Liver (tissue), 9 donors: ENCODE measurements around the gene PRIMA1. TPM values are rescaled to one million over a fixed set of nuclear protein-coding genes. Genes with fewer than 3 reads are reported as not detected.

Source experiments
- DNase-seq: peaks from one replicate; pipeline ENCODE4 v3.0.0-alpha.2; 2017; ENCODE audit warnings: low spot score
- H3K27ac ChIP-seq, 2 donors: one replicate each; pipeline ENCODE4 v1.7.0; 2013; ENCODE audit warnings: inconsistent platforms in 2 of 2, low read length in 2 of 2, control low read depth in 1 of 2, low read depth in 1 of 2, mild to moderate bottlenecking in 1 of 2
- H3K27me3 ChIP-seq, 4 donors: one replicate each; pipeline versions ENCODE4 v1.6.1 to v1.7.0; 2013; ENCODE audit warnings: low read length in 3 of 4, inconsistent platforms in 1 of 4, mild to moderate bottlenecking in 1 of 4, moderate library complexity in 1 of 4; ENCODE audit not compliant: control insufficient read depth in 4 of 4, insufficient read depth in 4 of 4
- H3K36me3 ChIP-seq, 4 donors: one replicate each; pipeline versions ENCODE4 v1.6.1 to v1.7.0; 2013; ENCODE audit warnings: low read length in 3 of 4, mild to moderate bottlenecking in 3 of 4, low read depth in 1 of 4, moderate library complexity in 1 of 4; ENCODE audit not compliant: control insufficient read depth in 4 of 4, insufficient read depth in 3 of 4
- H3K4me1 ChIP-seq, 4 donors: one replicate each; pipeline versions ENCODE4 v1.6.1 to v1.7.0; 2013; ENCODE audit warnings: low read length in 3 of 4, mild to moderate bottlenecking in 3 of 4, moderate library complexity in 1 of 4; ENCODE audit not compliant: control insufficient read depth in 4 of 4, insufficient read depth in 4 of 4
- H3K4me3 ChIP-seq, 3 donors: one replicate each; pipeline versions ENCODE4 v1.6.1 to v1.7.0; 2013; ENCODE audit warnings: low read length in 3 of 3, control low read depth in 1 of 3, low read depth in 1 of 3, mild to moderate bottlenecking in 1 of 3
- H3K9ac ChIP-seq, 2 donors: one replicate each; pipeline ENCODE4 v1.7.0; 2013; ENCODE audit warnings: low read length in 2 of 2, mild to moderate bottlenecking in 2 of 2, moderate library complexity in 2 of 2, control low read depth in 1 of 2, low read depth in 1 of 2
- H3K9me3 ChIP-seq, 4 donors: one replicate each; pipeline versions ENCODE4 v1.6.1 to v1.7.0; 2013; ENCODE audit warnings: low read length in 3 of 4; ENCODE audit not compliant: control insufficient read depth in 4 of 4
- ATF3 ChIP-seq: IDR thresholded peaks from 2 replicates; pipeline ENCODE4 v1.6.1; 2016; ENCODE audit warnings: antibody characterized with exemption
- EGR1 ChIP-seq, 2 donors: IDR thresholded peaks; 2 replicates each; pipeline ENCODE4 v1.6.1; 2016 to 2018; ENCODE audit warnings: antibody characterized with exemption in 2 of 2, low read depth in 2 of 2
- FOXA1 ChIP-seq: IDR thresholded peaks from 2 replicates; pipeline ENCODE4 v1.6.1; 2016; ENCODE audit warnings: antibody characterized with exemption
- FOXA2 ChIP-seq: IDR thresholded peaks from 2 replicates; pipeline ENCODE4 v1.6.1; 2016; ENCODE audit warnings: antibody characterized with exemption
- HNF4A ChIP-seq, 2 donors: conservative IDR thresholded peaks; 2 replicates each; pipeline ENCODE4 v1.6.1; 2016; ENCODE audit warnings: antibody characterized with exemption in 2 of 2, mild to moderate bottlenecking in 2 of 2
- NR2F2 ChIP-seq: IDR thresholded peaks from 2 replicates; pipeline ENCODE4 v1.6.1; 2016; ENCODE audit warnings: antibody characterized with exemption
- RAD21 ChIP-seq, 2 donors: IDR thresholded peaks; 2 replicates each; pipeline ENCODE4 v1.6.1; 2016; ENCODE audit warnings: antibody characterized with exemption in 2 of 2, mild to moderate bottlenecking in 2 of 2
- RXRA ChIP-seq, 2 donors: IDR thresholded peaks; 2 replicates each; pipeline ENCODE4 v1.6.1; 2017 to 2018; ENCODE audit warnings: antibody characterized with exemption in 2 of 2, mild to moderate bottlenecking in 1 of 2
- SP1 ChIP-seq: IDR thresholded peaks from 2 replicates; pipeline ENCODE4 v1.6.1; 2018; ENCODE audit warnings: antibody characterized with exemption, mild to moderate bottlenecking
- YY1 ChIP-seq: IDR thresholded peaks from 2 replicates; pipeline ENCODE4 v1.6.1; 2016; ENCODE audit warnings: antibody characterized with exemption, mild to moderate bottlenecking
- ZBTB33 ChIP-seq: IDR thresholded peaks from 2 replicates; pipeline ENCODE4 v1.6.1; 2016; ENCODE audit warnings: antibody characterized with exemption
- WGBS: extraction: QIAGEN DNeasy Blood & Tissue Kit; methylation state at CpG from one replicate; pipeline ENCODE4 v1.1.7; 2013; 5-methylcytosine and 5-hydroxymethylcytosine counted together
- polyA plus RNA-seq, 2 donors: library from polyadenylated mRNA; stranded (reverse) in 1 of 2; unstranded in 1 of 2; fragments of 200-250 nt in 1 of 2; fragments of >200 nt in 1 of 2; fragmentation: Nextera tagmentation in 1 of 2; extraction: Ambion mirVana in 1 of 2; gene quantifications; one replicate each; pipeline versions ENCODE4 v1.2.1 to v1.2.3, GENCODE V29; 2013 to 2015
- total RNA-seq, 2 donors: library from RNA; depleted of rRNA; stranded (reverse); fragments of >200 nt; gene quantifications; one replicate each; pipeline ENCODE4 v1.2.3, GENCODE V29; 2014
- TF ChIP-seq, protein P1 (sequence below): IDR thresholded peaks from 2 replicates; pipeline ENCODE4 v1.6.1; 2016; ENCODE audit warnings: antibody characterized with exemption
- TF ChIP-seq, protein P2 (sequence below): fragments of 150-350 bp; IDR thresholded peaks from 2 replicates; pipeline ENCODE4 v1.5.1; 2017; ENCODE audit warnings: improper control_type of control experiment, low read depth, low read length; ENCODE audit not compliant: missing input control
- TF ChIP-seq, protein P3 (sequence below): IDR thresholded peaks from 2 replicates; pipeline ENCODE4 v1.6.1; 2016; ENCODE audit warnings: antibody characterized with exemption, mild to moderate bottlenecking
- donor health status: healthy.
- donor health status: healthy.
- donor health status: healthy.
- donor health status: healthy.
- donor health status: healthy.

Gene PRIMA1
- total and polyA plus RNA-seq, 4 donors = 0.08 to 0.38 (median 0.13) TPM; not detected in 1

- 71% methylated on average over 25 of the region's 25 CpGs for WGBS
- H3K9me3 ChIP-seq = no peaks in the 10 kb centered on the region
- H3K4me3 ChIP-seq = no peak overlapping the region
- no peak overlapping the region for H3K27ac ChIP-seq
- TF ChIP-seq FOXA2 = no peak
- TF ChIP-seq EGR1 (IDR thresholded peaks at IDR 0.05; ENCODE audit: low read depth in 2 of 2) = no peak
- no peaks in the 10 kb centered on the region for H3K36me3 ChIP-seq
- H3K9ac ChIP-seq = no peak overlapping the region
- H3K27me3 ChIP-seq = peaks cover 0 to 3% (median 0%) of the 10 kb centered on the region in 4 donors
- no peaks in the 10 kb centered on the region for H3K4me1 ChIP-seq
- DNase-seq = peak; percentile 57
Measured at GRCh38 chr14:93748208-93749075, 39.8 kb downstream of the PRIMA1 start.

- TF ChIP-seq FOXA1 (no peak), EGR1 (IDR thresholded peaks at IDR 0.05; ENCODE audit: low read depth in 2 of 2) (no peak)
- TF ChIP-seq, protein P1, sequence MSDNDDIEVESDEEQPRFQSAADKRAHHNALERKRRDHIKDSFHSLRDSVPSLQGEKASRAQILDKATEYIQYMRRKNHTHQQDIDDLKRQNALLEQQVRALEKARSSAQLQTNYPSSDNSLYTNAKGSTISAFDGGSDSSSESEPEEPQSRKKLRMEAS = no peak
- 97% methylated on average over 1 of the region's 1 CpG for WGBS
- no peak overlapping the region for H3K27ac ChIP-seq
- DNase-seq = no peak
- no peaks in the 10 kb centered on the region for H3K9me3 ChIP-seq
- H3K9ac ChIP-seq = no peak overlapping the region
- H3K4me3 ChIP-seq = no peak overlapping the region
- H3K27me3 ChIP-seq = peaks cover 0 to 3% (median 0%) of the 10 kb centered on the region in 4 donors
- no peaks in the 10 kb centered on the region for H3K36me3 ChIP-seq
- no peaks in the 10 kb centered on the region for H3K4me1 ChIP-seq
Measured at GRCh38 chr14:93747560-93747959, 40.7 kb downstream of the PRIMA1 start.

- DNase-seq = no peak
- WGBS = 82% methylated on average over 15 of the region's 15 CpGs
- Histone ChIP-seq H3K4me3 (no peak overlapping the region), H3K9me3 (no peaks in the 10 kb centered on the region), H3K27me3 (peaks cover 0 to 3% (median 0%) of the 10 kb centered on the region in 4 donors), H3K27ac (no peak overlapping the region), H3K9ac (no peak overlapping the region), H3K4me1 (no peaks in the 10 kb centered on the region), H3K36me3 (no peaks in the 10 kb centered on the region)
- TF ChIP-seq ATF3 (no peak), HNF4A (conservative IDR thresholded peaks at IDR 0.05) (no peak), RAD21 (IDR thresholded peaks at IDR 0.05) (no peak), RXRA (IDR thresholded peaks at IDR 0.05) (no peak), FOXA1 (no peak), NR2F2 (no peak), EGR1 (IDR thresholded peaks at IDR 0.05; ENCODE audit: low read depth in 2 of 2) (no peak), ZBTB33 (no peak), YY1 (no peak), FOXA2 (no peak), SP1 (no peak)
- TF ChIP-seq, protein P2, sequence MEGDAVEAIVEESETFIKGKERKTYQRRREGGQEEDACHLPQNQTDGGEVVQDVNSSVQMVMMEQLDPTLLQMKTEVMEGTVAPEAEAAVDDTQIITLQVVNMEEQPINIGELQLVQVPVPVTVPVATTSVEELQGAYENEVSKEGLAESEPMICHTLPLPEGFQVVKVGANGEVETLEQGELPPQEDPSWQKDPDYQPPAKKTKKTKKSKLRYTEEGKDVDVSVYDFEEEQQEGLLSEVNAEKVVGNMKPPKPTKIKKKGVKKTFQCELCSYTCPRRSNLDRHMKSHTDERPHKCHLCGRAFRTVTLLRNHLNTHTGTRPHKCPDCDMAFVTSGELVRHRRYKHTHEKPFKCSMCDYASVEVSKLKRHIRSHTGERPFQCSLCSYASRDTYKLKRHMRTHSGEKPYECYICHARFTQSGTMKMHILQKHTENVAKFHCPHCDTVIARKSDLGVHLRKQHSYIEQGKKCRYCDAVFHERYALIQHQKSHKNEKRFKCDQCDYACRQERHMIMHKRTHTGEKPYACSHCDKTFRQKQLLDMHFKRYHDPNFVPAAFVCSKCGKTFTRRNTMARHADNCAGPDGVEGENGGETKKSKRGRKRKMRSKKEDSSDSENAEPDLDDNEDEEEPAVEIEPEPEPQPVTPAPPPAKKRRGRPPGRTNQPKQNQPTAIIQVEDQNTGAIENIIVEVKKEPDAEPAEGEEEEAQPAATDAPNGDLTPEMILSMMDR = no peak
- TF ChIP-seq, protein P3, sequence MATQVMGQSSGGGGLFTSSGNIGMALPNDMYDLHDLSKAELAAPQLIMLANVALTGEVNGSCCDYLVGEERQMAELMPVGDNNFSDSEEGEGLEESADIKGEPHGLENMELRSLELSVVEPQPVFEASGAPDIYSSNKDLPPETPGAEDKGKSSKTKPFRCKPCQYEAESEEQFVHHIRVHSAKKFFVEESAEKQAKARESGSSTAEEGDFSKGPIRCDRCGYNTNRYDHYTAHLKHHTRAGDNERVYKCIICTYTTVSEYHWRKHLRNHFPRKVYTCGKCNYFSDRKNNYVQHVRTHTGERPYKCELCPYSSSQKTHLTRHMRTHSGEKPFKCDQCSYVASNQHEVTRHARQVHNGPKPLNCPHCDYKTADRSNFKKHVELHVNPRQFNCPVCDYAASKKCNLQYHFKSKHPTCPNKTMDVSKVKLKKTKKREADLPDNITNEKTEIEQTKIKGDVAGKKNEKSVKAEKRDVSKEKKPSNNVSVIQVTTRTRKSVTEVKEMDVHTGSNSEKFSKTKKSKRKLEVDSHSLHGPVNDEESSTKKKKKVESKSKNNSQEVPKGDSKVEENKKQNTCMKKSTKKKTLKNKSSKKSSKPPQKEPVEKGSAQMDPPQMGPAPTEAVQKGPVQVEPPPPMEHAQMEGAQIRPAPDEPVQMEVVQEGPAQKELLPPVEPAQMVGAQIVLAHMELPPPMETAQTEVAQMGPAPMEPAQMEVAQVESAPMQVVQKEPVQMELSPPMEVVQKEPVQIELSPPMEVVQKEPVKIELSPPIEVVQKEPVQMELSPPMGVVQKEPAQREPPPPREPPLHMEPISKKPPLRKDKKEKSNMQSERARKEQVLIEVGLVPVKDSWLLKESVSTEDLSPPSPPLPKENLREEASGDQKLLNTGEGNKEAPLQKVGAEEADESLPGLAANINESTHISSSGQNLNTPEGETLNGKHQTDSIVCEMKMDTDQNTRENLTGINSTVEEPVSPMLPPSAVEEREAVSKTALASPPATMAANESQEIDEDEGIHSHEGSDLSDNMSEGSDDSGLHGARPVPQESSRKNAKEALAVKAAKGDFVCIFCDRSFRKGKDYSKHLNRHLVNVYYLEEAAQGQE = no peak
- TF ChIP-seq, protein P1 = no peak
Measured at GRCh38 chr14:93747102-93747501, 41.2 kb downstream of the PRIMA1 start.
